Smooth muscle cell (in vitro differentiated cells): Measurements from ENCODE around the gene BAIAP3. TPM values are rescaled to one million over a fixed set of nuclear protein-coding genes. Genes with fewer than 3 reads are reported as not detected.

ENCODE experiments used
- DNase-seq: peaks from one replicate; lab custom pipeline; 2025; ENCODE audit not compliant: unreplicated experiment; lab: John Stamatoyannopoulos, UW
- H2AFZ ChIP-seq: fragments of 200-600 bp; sonication (generic); 2 replicates; pipeline ENCODE4 v1.6.0; 2016; ENCODE audit warnings: antibody characterized with exemption, low read depth, mild to moderate bottlenecking
- H3F3A ChIP-seq: fragments of 200-600 bp; sonication (generic); 2 replicates; pipeline ENCODE4 v1.6.0; 2017; ENCODE audit warnings: antibody characterized with exemption, low read depth
- H3K27ac ChIP-seq: fragments of 200-600 bp; sonication (generic); 2 replicates; pipeline ENCODE4 v1.5.1; 2016; ENCODE audit warnings: low read depth, mild to moderate bottlenecking
- H3K27me3 ChIP-seq: fragments of 200-600 bp; sonication (generic); 2 replicates; pipeline ENCODE4 v1.6.1; 2016; ENCODE audit warnings: low read depth, mild to moderate bottlenecking
- H3K36me3 ChIP-seq: fragments of 200-600 bp; sonication (generic); 2 replicates; pipeline ENCODE4 v1.5.1; 2016; ENCODE audit warnings: low read depth
- H3K4me1 ChIP-seq: fragments of 200-600 bp; sonication (generic); 2 replicates; pipeline ENCODE4 v1.5.1; 2016; ENCODE audit warnings: low read depth
- H3K4me2 ChIP-seq: fragments of 200-600 bp; sonication (generic); 2 replicates; pipeline ENCODE4 v1.6.0; 2016; ENCODE audit warnings: mild to moderate bottlenecking
- H3K4me3 ChIP-seq: fragments of 200-600 bp; sonication (generic); 2 replicates; pipeline ENCODE4 v1.5.1; 2016; ENCODE audit warnings: mild to moderate bottlenecking
- H3K79me2 ChIP-seq: fragments of 200-600 bp; sonication (generic); 2 replicates; pipeline ENCODE4 v1.6.0; 2016; ENCODE audit warnings: low read depth, mild to moderate bottlenecking
- H3K9ac ChIP-seq: fragments of 200-600 bp; sonication (generic); 2 replicates; pipeline ENCODE4 v1.6.0; 2016; ENCODE audit warnings: low read depth
- H3K9me3 ChIP-seq: fragments of 200-600 bp; sonication (generic); replicated peaks from 2 replicates; pipeline ENCODE4 v1.5.1; 2016; ENCODE audit warnings: low read depth
- H4K20me1 ChIP-seq: fragments of 200-600 bp; sonication (generic); 2 replicates; pipeline ENCODE4 v1.6.0; 2016; ENCODE audit warnings: low read depth
- WGBS: methylation state at CpG from one replicate; pipeline ENCODE4 v1.1.7; 2016; ENCODE audit warnings: low lambda C conversion rate; 5-methylcytosine and 5-hydroxymethylcytosine counted together
- polyA plus RNA-seq: library from polyadenylated mRNA; unstranded; fragments of >200 nt; fragmentation: Nextera tagmentation; extraction: Ambion mirVana; gene quantifications from 2 replicates; pipeline ENCODE4 v1.2.1, GENCODE V29; 2016
- total RNA-seq: library from RNA; depleted of rRNA; stranded (reverse); fragments of >200 nt; gene quantifications from 2 replicates; pipeline ENCODE4 v1.2.3, GENCODE V29; 2014
- TF ChIP-seq, protein P1 (sequence below): fragments of 200-600 bp; sonication (generic); IDR thresholded peaks from 2 replicates; pipeline ENCODE4 v1.5.1; 2017; ENCODE audit warnings: borderline replicate concordance, mild to moderate bottlenecking, antibody characterized with exemption; ENCODE audit not compliant: insufficient read depth, poor library complexity, severe bottlenecking

BAIAP3 gene
- total and polyA plus RNA-seq, 2 experiments from 2014 or later: 0.31 to 0.51 TPM

DNA sequence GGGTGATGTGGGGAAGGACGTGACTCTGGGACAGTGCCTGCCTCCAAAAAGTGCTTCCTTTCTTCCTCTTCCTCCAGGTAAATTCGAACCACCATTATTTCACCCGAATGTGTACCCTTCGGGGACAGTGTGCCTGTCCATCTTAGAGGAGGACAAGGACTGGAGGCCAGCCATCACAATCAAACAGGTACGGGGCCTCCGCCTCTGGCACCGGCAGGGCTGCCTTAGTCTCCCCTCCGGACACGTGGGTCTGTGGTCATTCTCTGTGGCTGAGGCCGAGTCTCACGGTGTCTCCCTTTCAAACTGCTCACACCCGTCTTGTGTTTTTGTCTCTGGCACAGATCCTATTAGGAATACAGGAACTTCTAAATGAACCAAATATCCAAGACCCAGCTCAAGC lies 13.3 kb upstream of the BAIAP3 start:
- Histone ChIP-seq H3K9me3 (no peaks in the 10 kb centered on the region), H3F3A (no peaks in the 10 kb centered on the region), H3K79me2 (peaks cover 37% of the 10 kb centered on the region), H4K20me1 (peaks cover 82% of the 10 kb centered on the region), H3K4me1 (no peaks in the 10 kb centered on the region), H3K36me3 (peaks cover 11% of the 10 kb centered on the region), H3K27ac (no peak overlapping the region), H3K27me3 (no peaks in the 10 kb centered on the region), H3K9ac (no peak overlapping the region), H3K4me2 (no peak overlapping the region), H3K4me3 (no peak overlapping the region), H2AFZ (no peak overlapping the region)
- TF ChIP-seq, protein P1, sequence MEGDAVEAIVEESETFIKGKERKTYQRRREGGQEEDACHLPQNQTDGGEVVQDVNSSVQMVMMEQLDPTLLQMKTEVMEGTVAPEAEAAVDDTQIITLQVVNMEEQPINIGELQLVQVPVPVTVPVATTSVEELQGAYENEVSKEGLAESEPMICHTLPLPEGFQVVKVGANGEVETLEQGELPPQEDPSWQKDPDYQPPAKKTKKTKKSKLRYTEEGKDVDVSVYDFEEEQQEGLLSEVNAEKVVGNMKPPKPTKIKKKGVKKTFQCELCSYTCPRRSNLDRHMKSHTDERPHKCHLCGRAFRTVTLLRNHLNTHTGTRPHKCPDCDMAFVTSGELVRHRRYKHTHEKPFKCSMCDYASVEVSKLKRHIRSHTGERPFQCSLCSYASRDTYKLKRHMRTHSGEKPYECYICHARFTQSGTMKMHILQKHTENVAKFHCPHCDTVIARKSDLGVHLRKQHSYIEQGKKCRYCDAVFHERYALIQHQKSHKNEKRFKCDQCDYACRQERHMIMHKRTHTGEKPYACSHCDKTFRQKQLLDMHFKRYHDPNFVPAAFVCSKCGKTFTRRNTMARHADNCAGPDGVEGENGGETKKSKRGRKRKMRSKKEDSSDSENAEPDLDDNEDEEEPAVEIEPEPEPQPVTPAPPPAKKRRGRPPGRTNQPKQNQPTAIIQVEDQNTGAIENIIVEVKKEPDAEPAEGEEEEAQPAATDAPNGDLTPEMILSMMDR: no peak
- DNase-seq: no peak
- 89% methylated on average over 12 of the region's 12 CpGs for WGBS

DNA sequence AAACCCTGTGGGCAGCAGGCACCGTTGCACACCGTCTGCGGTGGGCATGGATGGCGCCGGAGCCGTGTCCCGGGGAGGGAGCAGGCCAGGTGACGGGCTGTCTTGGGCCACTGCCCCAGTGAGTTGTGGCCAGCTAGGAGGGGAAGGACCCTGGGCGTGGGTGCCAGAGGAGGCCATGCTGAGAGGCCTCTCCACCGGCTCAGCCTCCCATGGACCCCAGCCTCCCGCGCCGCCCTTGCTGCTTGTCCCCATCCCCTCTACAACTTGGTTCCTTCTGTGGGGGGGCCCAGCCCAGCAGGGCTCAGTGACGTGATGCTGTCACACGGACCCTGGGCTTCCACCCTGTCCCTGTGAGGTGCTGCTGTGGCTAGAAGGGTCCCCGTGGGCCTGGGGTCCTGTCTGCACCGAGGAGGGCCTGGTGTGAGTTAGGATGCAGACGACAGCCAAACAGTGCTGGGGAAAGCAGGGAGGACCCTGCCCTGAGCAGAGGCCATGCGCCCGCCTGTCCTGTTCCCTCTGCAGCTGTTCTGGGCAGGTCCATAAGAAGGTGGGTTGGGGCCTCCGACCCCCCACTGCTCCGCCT lies 12.7 kb upstream of the BAIAP3 start:
- 90% methylated on average over 20 of the region's 22 CpGs for WGBS
- Histone ChIP-seq H3K27me3 (no peaks in the 10 kb centered on the region), H3K4me1 (no peaks in the 10 kb centered on the region), H3K36me3 (peaks cover 9% of the 10 kb centered on the region), H4K20me1 (peaks cover 82% of the 10 kb centered on the region), H3K79me2 (peaks cover 31% of the 10 kb centered on the region), H3K4me3 (no peak overlapping the region), H2AFZ (no peak overlapping the region), H3K9ac (no peak overlapping the region), H3K4me2 (no peak overlapping the region), H3F3A (no peaks in the 10 kb centered on the region), H3K9me3 (no peaks in the 10 kb centered on the region), H3K27ac (no peak overlapping the region)
- TF ChIP-seq, protein P1: no peak
- DNase-seq: no peak

- H3K27me3 ChIP-seq: no peaks in the 10 kb centered on the region
- H3K36me3 ChIP-seq: peaks cover 5% of the 10 kb centered on the region
- peaks cover 20% of the 10 kb centered on the region for H3K79me2 ChIP-seq
- no peak overlapping the region for H2AFZ ChIP-seq
- H3K9ac ChIP-seq: no peak overlapping the region
- no peaks in the 10 kb centered on the region for H3K9me3 ChIP-seq
- peaks cover 70% of the 10 kb centered on the region for H4K20me1 ChIP-seq
- WGBS: 98% methylated on average over 8 of the region's 8 CpGs
- H3K4me1 ChIP-seq: no peaks in the 10 kb centered on the region
- no peaks in the 10 kb centered on the region for H3F3A ChIP-seq
- no peak for DNase-seq
- H3K27ac ChIP-seq: no peak overlapping the region
- no peak overlapping the region for H3K4me2 ChIP-seq
- TF ChIP-seq, protein P1: no peak
- H3K4me3 ChIP-seq: no peak overlapping the region
These were observed 11.0 kb upstream of the BAIAP3 start for GRCh38 chr16:1322407-1322806.
